Tibial artery (tissue), 4 donors: ENCODE data around the gene GOSR2.
"Not testable (repeated sequence)": the region's sequence is repeated elsewhere in the genome, so short reads cannot be mapped to it uniquely, and the experiment has no call there.

Source experiments
- DNase-seq, 2 donors: peaks; one replicate each; pipeline ENCODE4 v3.0.0-alpha.2; 2019
- H3K27ac ChIP-seq, 2 donors: fragments of 200-600 bp; sonication (generic) in 1 of 2; 1 replicate in 1 of 2; 2 replicates in 1 of 2; pipeline ENCODE4 v1.5.1; 2018 to 2019; ENCODE audit warnings: mild to moderate bottlenecking in 1 of 2
- H3K27me3 ChIP-seq, 2 donors: fragments of 200-600 bp; sonication (generic) in 1 of 2; one replicate each; pipeline versions ENCODE4 v1.5.1 to v1.6.0; 2016 to 2019
- H3K36me3 ChIP-seq, 3 donors: fragments of 200-600 bp; sonication (generic) in 2 of 3; one replicate each; pipeline ENCODE4 v1.5.1; 2016 to 2019; ENCODE audit warnings: mild to moderate bottlenecking in 2 of 3
- H3K4me1 ChIP-seq, 4 donors: fragments of 200-600 bp; sonication (generic) in 2 of 4; 1 replicate in 3 of 4; 2 replicates in 1 of 4; pipeline ENCODE4 v1.5.1; 2016 to 2019
- H3K4me3 ChIP-seq, 2 donors: fragments of 200-600 bp; sonication (generic) in 1 of 2; 1 replicate in 1 of 2; 2 replicates in 1 of 2; pipeline ENCODE4 v1.5.1; 2018 to 2019; ENCODE audit warnings: mild to moderate bottlenecking in 2 of 2
- H3K9me3 ChIP-seq, 3 donors: fragments of 200-600 bp; sonication (generic) in 1 of 3; one replicate each; pipeline ENCODE4 v1.5.1; 2016 to 2019
- intact Hi-C: fragments of 100-400 bp; cut with DNase I; formaldehyde crosslinking; loops from one replicate; pipeline ENCODE4 v1.15.0; 2023; ENCODE audit warnings: low total_unique reads
- TF ChIP-seq, protein P1 (sequence below), 2 experiments: fragments of 200-600 bp in 1 of 2; fragments of 450-650 bp in 1 of 2; IDR thresholded peaks; one replicate each; pipeline ENCODE4 v1.5.1; 2017 to 2019; ENCODE audit warnings: antibody characterized with exemption in 2 of 2, mild to moderate bottlenecking in 1 of 2, moderate library complexity in 1 of 2

The GOSR2 gene

DNA sequence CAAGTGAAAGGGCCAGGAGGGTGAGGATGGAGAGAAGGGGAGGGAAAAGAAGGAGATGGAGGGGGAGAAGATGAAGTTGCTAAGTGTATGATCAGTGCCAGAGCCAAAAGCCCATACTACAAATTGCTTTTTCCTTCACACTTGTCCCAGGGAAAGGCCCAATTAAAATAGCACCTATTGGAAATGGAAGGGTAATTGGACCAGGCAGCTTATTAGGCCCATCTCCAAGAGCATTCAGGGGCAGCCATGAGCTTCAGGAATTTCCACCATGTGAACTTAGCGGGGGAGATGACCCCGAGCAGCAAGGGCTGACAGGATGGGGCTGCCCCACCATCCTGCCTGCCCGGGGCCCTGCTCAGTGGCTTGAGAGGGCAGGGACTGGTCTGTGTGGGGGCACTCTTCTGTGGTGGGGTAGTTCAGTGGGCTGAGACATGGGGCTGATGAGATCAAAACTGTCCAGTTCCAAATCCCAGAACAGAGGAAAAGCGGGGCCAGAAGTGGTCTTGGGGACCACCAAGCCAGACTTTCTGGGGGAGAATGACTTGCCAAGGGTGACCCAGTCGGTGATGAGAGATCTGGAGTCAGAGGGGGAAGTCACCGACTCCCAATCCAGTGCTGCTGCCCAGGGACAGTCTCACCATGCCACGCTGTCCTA, 27.5 kb downstream of the GOSR2 start:
- TF ChIP-seq, protein P1, sequence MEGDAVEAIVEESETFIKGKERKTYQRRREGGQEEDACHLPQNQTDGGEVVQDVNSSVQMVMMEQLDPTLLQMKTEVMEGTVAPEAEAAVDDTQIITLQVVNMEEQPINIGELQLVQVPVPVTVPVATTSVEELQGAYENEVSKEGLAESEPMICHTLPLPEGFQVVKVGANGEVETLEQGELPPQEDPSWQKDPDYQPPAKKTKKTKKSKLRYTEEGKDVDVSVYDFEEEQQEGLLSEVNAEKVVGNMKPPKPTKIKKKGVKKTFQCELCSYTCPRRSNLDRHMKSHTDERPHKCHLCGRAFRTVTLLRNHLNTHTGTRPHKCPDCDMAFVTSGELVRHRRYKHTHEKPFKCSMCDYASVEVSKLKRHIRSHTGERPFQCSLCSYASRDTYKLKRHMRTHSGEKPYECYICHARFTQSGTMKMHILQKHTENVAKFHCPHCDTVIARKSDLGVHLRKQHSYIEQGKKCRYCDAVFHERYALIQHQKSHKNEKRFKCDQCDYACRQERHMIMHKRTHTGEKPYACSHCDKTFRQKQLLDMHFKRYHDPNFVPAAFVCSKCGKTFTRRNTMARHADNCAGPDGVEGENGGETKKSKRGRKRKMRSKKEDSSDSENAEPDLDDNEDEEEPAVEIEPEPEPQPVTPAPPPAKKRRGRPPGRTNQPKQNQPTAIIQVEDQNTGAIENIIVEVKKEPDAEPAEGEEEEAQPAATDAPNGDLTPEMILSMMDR (IDR thresholded peaks at IDR 0.05): no peak
- H3K27ac ChIP-seq: no peak overlapping the region
- intact Hi-C loops: no loop called here
- H3K4me1 ChIP-seq: no peaks in the 10 kb centered on the region
- no peak for DNase-seq
- H3K36me3 ChIP-seq: peaks cover 0 to 12% (median 5%) of the 10 kb centered on the region in 3 donors
- H3K4me3 ChIP-seq: no peak overlapping the region
- peaks cover 0 to 23% of the 10 kb centered on the region in 2 donors for H3K27me3 ChIP-seq
- no peaks in the 10 kb centered on the region for H3K9me3 ChIP-seq

DNA sequence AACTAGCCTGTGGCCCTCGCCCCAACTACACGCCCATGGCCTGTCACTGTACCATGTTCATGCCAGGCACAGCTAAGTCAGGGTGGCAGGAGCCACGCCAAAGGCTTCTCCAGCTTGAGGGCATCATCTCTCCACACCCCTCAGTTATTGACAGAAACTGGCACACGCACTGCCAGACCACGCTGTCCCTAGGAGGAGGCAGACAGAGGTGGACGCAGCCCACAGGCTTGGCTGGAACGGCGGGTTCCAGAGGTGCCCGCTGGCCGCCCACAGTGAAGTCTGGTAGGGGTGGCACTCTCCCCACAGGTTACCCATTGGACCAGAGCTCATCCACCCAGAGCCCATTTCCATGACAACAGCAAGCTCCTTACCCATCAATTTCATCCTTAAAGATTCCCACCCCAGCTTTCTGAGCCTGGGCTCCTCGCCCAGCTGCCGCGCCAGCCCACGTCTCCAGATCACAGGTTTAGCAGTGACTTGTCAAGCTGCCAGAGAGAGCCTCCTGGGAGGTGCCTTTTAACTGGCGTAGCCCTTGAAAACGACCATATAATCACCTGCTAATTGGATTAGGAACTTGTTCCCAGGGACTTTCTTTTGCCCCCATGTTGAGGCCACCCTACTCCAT, 28.1 kb downstream of the GOSR2 start:
- Histone ChIP-seq H3K4me1 (no peaks in the 10 kb centered on the region), H3K9me3 (no peaks in the 10 kb centered on the region), H3K27ac (no peak overlapping the region), H3K36me3 (peaks cover 0 to 12% (median 5%) of the 10 kb centered on the region in 3 donors), H3K27me3 (peaks cover 0 to 21% of the 10 kb centered on the region in 2 donors), H3K4me3 (no peak overlapping the region)
- no peak for DNase-seq
- intact Hi-C loops: no loop called here
- TF ChIP-seq, protein P1 (IDR thresholded peaks at IDR 0.05): no peak

GRCh38 chr17:46951706-46952105, 28.7 kb downstream of the GOSR2 start:
- Histone ChIP-seq H3K27ac (no peak overlapping the region), H3K36me3 (peaks cover 0 to 12% (median 5%) of the 10 kb centered on the region in 3 donors), H3K9me3 (no peaks in the 10 kb centered on the region), H3K27me3 (peaks cover 0 to 21% of the 10 kb centered on the region in 2 donors), H3K4me1 (no peaks in the 10 kb centered on the region), H3K4me3 (no peak overlapping the region)
- intact Hi-C loops: no loop called here
- no peak for DNase-seq
- TF ChIP-seq, protein P1 (IDR thresholded peaks at IDR 0.05): no peak

- Histone ChIP-seq H3K27me3 (peaks cover 0 to 21% of the 10 kb centered on the region in 2 donors), H3K9me3 (no peaks in the 10 kb centered on the region), H3K36me3 (peaks cover 0 to 12% (median 5%) of the 10 kb centered on the region in 3 donors), H3K4me1 (no peaks in the 10 kb centered on the region), H3K27ac (no peak overlapping the region), H3K4me3 (no peak overlapping the region)
- DNase-seq: no peak
- intact Hi-C loops: no loop called here
- TF ChIP-seq, protein P1 (IDR thresholded peaks at IDR 0.05): no peak
Observed at GRCh38 chr17:46952115-46952514, 29.2 kb downstream of the GOSR2 start.

GRCh38 chr17:46953191-46953590, 30.2 kb downstream of the GOSR2 start:
- H3K36me3 ChIP-seq: peaks cover 0 to 12% (median 5%) of the 10 kb centered on the region in 3 donors
- H3K9me3 ChIP-seq, intact Hi-C loops, H3K4me3 ChIP-seq, DNase-seq, H3K4me1 ChIP-seq, H3K27ac ChIP-seq: not testable (repeated sequence)
- peaks cover 0 to 21% of the 10 kb centered on the region in 2 donors for H3K27me3 ChIP-seq

- Histone ChIP-seq H3K27me3 (no peaks in the 10 kb centered on the region), H3K4me3 (no peak overlapping the region), H3K27ac (no peak overlapping the region), H3K36me3 (peaks cover 0 to 7% (median 0%) of the 10 kb centered on the region in 3 donors), H3K4me1 (peaks cover 0 to 3% (median 0%) of the 10 kb centered on the region in 4 donors), H3K9me3 (no peaks in the 10 kb centered on the region)
- intact Hi-C loops: no loop called here
- no peak for DNase-seq
- TF ChIP-seq, protein P1 (IDR thresholded peaks at IDR 0.05): no peak
Observed at GRCh38 chr17:46958041-46958591, 35.2 kb downstream of the GOSR2 start.
